ENCODE results near the gene IL22RA1.
A peak's percentile ranks its signal among the peaks of the same experiment; 100 is the strongest.

- TF ChIP-seq CTCF (IDR thresholded peaks at IDR 0.05) (peak; percentile 49 to 71 (median 71)), EP300 (IDR thresholded peaks at IDR 0.05) (no peak)
Measured at GRCh38 chr1:24150234-24151174, 7.6 kb upstream of the IL22RA1 start.
